ENCODE data around the gene HSPB9.

The HSPB9 gene

GRCh38 chr17:42081516-42082129 lies 41.0 kb upstream of the HSPB9 start:
- H3K27ac ChIP-seq, result no peak overlapping the region
- TF ChIP-seq ZFX (IDR thresholded peaks at IDR 0.05) (no peak), CTCF (conservative IDR thresholded peaks at IDR 0.05) (no peak)

GRCh38 chr17:42087042-42087701 lies 35.4 kb upstream of the HSPB9 start:
- no peak overlapping the region for H3K27ac ChIP-seq
- no peak for TF ChIP-seq CTCF (conservative IDR thresholded peaks at IDR 0.05)
- no peak for TF ChIP-seq ZFX (IDR thresholded peaks at IDR 0.05)

GRCh38 chr17:42087736-42088705 lies 34.6 kb upstream of the HSPB9 start:
- TF ChIP-seq CTCF (conservative IDR thresholded peaks at IDR 0.05), result no peak
- TF ChIP-seq ZFX (IDR thresholded peaks at IDR 0.05), result no peak
- no peak overlapping the region for H3K27ac ChIP-seq

GRCh38 chr17:42088736-42089135 lies 33.9 kb upstream of the HSPB9 start:
- TF ChIP-seq ZFX (IDR thresholded peaks at IDR 0.05) (no peak), CTCF (conservative IDR thresholded peaks at IDR 0.05) (no peak)
- H3K27ac ChIP-seq, result no peak overlapping the region

- no peak overlapping the region for H3K27ac ChIP-seq
- no peak for TF ChIP-seq CTCF (conservative IDR thresholded peaks at IDR 0.05)
- TF ChIP-seq ZFX (IDR thresholded peaks at IDR 0.05), result no peak
Measured at GRCh38 chr17:42090964-42091790, 31.4 kb upstream of the HSPB9 start.

- TF ChIP-seq CTCF (conservative IDR thresholded peaks at IDR 0.05) (no peak), ZFX (IDR thresholded peaks at IDR 0.05) (no peak)
- no peak overlapping the region for H3K27ac ChIP-seq
Measured at GRCh38 chr17:42092939-42093338, 29.7 kb upstream of the HSPB9 start.

All from C4-2B (cell line).